Breast epithelium (tissue), 4 donors: ENCODE measurements around the gene PKD1. TPM values are rescaled to one million over a fixed set of nuclear protein-coding genes. Genes with fewer than 3 reads are reported as not detected.

Experiments
- DNase-seq, 2 donors: peaks; one replicate each; pipeline ENCODE4 v3.0.0-alpha.2; 2019; ENCODE audit warnings: low spot score in 2 of 2
- H3K27ac ChIP-seq, 2 donors: fragments of 200-600 bp; sonication (generic) in 1 of 2; one replicate each; pipeline ENCODE4 v1.5.1; 2016 to 2019; ENCODE audit warnings: mild to moderate bottlenecking in 1 of 2
- H3K27me3 ChIP-seq, 2 donors: fragments of 200-600 bp; sonication (generic) in 1 of 2; one replicate each; pipeline versions ENCODE4 v1.5.1 to v1.6.0; 2017 to 2019; ENCODE audit warnings: control low read depth in 1 of 2, mild to moderate bottlenecking in 1 of 2
- H3K36me3 ChIP-seq: fragments of 200-600 bp; one replicate; pipeline ENCODE4 v1.5.1; 2019
- H3K4me1 ChIP-seq, 2 donors: fragments of 200-600 bp; sonication (generic); one replicate each; pipeline ENCODE4 v1.5.1; 2016 to 2019; ENCODE audit warnings: control low read depth in 1 of 2
- H3K4me3 ChIP-seq, 3 donors: fragments of 200-600 bp; sonication (generic); 1 replicate in 2 of 3; 2 replicates in 1 of 3; pipeline ENCODE4 v1.5.1; 2016 to 2019; ENCODE audit warnings: mild to moderate bottlenecking in 3 of 3, moderate library complexity in 2 of 3
- H3K9me3 ChIP-seq, 2 donors: fragments of 200-600 bp; sonication (generic) in 1 of 2; one replicate each; pipeline ENCODE4 v1.5.1; 2016 to 2019; ENCODE audit warnings: control low read depth in 1 of 2
- POLR2A ChIP-seq: fragments of 450-650 bp; IDR thresholded peaks from one replicate; pipeline ENCODE4 v1.6.1; 2016; ENCODE audit warnings: antibody characterized with exemption, mild to moderate bottlenecking, moderate library complexity
- POLR2AphosphoS5 ChIP-seq, 3 donors: sonication (generic); formaldehyde crosslinking; IDR thresholded peaks; one replicate each; pipeline ENCODE4 v1.6.1; 2017; ENCODE audit warnings: antibody characterized with exemption in 3 of 3
- intact Hi-C: fragments of 100-400 bp; cut with DNase I; formaldehyde crosslinking; loops from one replicate; pipeline ENCODE4 v1.15.1; 2023; ENCODE audit warnings: low total_unique reads
- total RNA-seq, 3 donors: library from RNA; depleted of rRNA; stranded (reverse); fragments of >200 nt; gene quantifications; one replicate each; pipeline ENCODE4 v1.1.0, GENCODE V29; 2016
- TF ChIP-seq, protein P1 (sequence below), 3 donors: fragments of 450-650 bp; IDR thresholded peaks; one replicate each; pipeline ENCODE4 v1.5.1; 2016 to 2017; ENCODE audit warnings: antibody characterized with exemption in 3 of 3, mild to moderate bottlenecking in 3 of 3, moderate library complexity in 3 of 3

PKD1 gene
- total RNA-seq, 3 donors from 2014 or later = 74.2 to 110 (median 107) TPM

DNA sequence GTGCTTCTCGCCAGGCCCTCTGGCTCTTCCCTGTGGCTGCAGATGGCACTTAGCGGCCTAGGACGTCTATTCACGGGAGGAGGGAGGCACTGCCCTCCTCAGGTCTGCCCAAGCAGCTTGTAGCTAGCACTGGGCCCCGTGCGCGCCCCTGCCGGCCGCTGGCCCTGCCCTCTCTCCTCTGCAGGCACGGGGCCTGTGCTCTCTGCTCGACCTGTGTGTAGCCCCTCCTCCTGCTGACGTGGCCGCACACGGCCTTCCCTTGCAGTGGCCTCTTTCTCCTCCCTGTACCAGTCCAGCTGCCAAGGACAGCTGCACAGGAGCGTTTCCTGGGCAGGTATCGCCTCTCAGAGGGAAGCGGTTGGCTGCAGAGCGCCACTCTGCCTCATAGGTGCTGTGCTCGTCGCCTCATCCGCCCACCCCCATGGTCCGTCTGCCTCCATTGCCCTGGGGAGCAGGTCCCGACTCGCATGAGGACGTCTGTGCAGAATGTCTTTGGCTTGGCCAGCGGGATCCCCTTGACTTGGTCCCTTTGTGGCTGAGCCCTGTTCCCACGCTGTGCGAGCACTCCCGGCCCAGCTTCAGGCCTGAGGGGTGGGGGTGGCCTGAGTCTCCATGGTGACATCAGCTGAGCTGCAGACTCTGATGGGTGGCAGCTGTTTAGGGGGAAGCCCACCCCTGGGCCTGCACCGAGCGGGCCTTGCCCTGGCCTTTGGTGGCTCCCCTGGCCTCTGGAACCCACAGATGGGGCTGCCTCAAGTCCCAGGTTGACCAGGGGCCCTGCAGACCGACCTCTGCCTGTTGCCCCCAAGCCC is 53.3 kb downstream of the PKD1 start:
- H3K9me3 ChIP-seq = no peaks in the 10 kb centered on the region
- H3K27me3 ChIP-seq = no peaks in the 10 kb centered on the region
- H3K4me1 ChIP-seq = peaks cover 7 to 16% of the 10 kb centered on the region in 2 donors
- TF ChIP-seq POLR2A = no peak
- TF ChIP-seq POLR2AphosphoS5 (IDR thresholded peaks at IDR 0.05) = no peak
- TF ChIP-seq, protein P1, sequence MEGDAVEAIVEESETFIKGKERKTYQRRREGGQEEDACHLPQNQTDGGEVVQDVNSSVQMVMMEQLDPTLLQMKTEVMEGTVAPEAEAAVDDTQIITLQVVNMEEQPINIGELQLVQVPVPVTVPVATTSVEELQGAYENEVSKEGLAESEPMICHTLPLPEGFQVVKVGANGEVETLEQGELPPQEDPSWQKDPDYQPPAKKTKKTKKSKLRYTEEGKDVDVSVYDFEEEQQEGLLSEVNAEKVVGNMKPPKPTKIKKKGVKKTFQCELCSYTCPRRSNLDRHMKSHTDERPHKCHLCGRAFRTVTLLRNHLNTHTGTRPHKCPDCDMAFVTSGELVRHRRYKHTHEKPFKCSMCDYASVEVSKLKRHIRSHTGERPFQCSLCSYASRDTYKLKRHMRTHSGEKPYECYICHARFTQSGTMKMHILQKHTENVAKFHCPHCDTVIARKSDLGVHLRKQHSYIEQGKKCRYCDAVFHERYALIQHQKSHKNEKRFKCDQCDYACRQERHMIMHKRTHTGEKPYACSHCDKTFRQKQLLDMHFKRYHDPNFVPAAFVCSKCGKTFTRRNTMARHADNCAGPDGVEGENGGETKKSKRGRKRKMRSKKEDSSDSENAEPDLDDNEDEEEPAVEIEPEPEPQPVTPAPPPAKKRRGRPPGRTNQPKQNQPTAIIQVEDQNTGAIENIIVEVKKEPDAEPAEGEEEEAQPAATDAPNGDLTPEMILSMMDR (IDR thresholded peaks at IDR 0.05) = peak in 2 of 3 donors; percentile 12 to 24
- no peaks in the 10 kb centered on the region for H3K36me3 ChIP-seq
- no peak overlapping the region for H3K4me3 ChIP-seq
- peak overlapping the region; percentile 75 for H3K27ac ChIP-seq
- peak in 1 of 2 donors; percentile 88 for DNase-seq
- intact Hi-C loops = no loop called here

DNA sequence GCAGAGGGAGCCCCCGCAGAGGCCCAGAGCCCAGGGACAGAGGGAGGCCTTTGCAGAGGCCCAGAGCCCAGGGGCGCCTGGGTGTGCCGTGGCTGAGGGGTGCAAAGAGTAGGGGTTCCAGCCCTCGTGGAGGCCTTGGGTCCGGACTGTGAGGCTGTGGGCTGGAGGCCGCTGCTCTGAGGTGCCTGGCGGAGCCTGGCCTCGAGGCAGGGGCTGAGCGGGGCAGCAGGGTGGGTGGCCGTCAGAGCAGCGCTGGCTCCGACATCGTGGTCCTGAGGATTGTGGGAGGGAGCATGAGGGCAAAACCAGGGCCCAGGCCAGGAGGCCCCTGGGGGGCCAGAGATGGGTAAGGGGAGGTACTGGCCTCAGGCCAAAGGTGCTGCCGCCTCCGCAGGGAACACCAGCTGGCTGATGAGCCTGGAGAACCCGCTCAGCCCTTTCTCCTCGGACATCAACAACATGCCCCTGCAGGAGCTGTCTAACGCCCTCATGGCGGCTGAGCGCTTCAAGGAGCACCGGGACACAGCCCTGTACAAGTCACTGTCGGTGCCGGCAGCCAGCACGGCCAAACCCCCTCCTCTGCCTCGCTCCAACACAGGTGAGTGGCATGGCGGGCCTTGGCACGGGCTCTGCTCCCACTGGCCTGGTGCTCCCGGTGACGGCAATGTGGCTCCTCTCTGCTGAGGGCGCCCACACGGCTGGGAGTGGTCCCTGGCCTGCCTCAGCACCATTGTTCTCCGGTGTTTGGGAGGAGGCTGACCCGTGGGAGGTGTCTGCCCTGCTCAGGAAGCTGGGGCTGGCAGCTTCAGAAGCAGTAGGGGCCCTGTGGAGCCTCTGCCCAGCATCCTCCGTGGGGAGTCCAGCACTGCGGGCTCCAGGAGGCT is 54.3 kb downstream of the PKD1 start:
- no peaks in the 10 kb centered on the region for H3K9me3 ChIP-seq
- H3K27ac ChIP-seq = peak overlapping the region; percentile 75
- no peak overlapping the region for H3K4me3 ChIP-seq
- no peaks in the 10 kb centered on the region for H3K36me3 ChIP-seq
- no peak for DNase-seq
- no peaks in the 10 kb centered on the region for H3K27me3 ChIP-seq
- H3K4me1 ChIP-seq = peaks cover 7 to 16% of the 10 kb centered on the region in 2 donors
- intact Hi-C loops = no loop called here
- TF ChIP-seq POLR2AphosphoS5 (IDR thresholded peaks at IDR 0.05) (no peak), POLR2A (no peak)
- TF ChIP-seq, protein P1 (IDR thresholded peaks at IDR 0.05) = no peak

DNA sequence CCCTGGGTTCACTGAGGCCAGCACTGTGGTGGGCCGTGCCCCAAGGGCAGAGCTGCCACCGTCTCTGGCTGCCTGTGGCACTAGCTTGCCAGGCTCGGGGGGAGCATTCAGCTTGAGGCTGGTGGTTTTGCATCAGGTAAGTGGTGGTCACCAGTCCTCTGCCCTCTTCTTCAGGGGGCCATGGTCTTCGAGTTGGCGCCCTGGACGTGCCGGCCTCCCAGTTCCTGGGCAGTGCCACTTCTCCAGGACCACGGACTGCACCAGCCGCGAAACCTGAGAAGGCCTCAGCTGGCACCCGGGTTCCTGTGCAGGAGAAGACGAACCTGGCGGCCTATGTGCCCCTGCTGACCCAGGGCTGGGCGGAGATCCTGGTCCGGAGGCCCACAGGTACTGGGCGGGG is 55.7 kb downstream of the PKD1 start:
- TF ChIP-seq POLR2AphosphoS5 (IDR thresholded peaks at IDR 0.05) (no peak), POLR2A (no peak)
- TF ChIP-seq, protein P1 (IDR thresholded peaks at IDR 0.05) = no peak
- H3K27ac ChIP-seq = no peak overlapping the region
- H3K36me3 ChIP-seq = no peaks in the 10 kb centered on the region
- no peaks in the 10 kb centered on the region for H3K27me3 ChIP-seq
- H3K4me3 ChIP-seq = no peak overlapping the region
- no peaks in the 10 kb centered on the region for H3K9me3 ChIP-seq
- intact Hi-C loops = loop anchor here (5.0 kb wide), 1 partner anchor 372 kb away; no protein-coding TSS in a partner anchor
- DNase-seq = no peak
- H3K4me1 ChIP-seq = peaks cover 7 to 16% of the 10 kb centered on the region in 2 donors

DNA sequence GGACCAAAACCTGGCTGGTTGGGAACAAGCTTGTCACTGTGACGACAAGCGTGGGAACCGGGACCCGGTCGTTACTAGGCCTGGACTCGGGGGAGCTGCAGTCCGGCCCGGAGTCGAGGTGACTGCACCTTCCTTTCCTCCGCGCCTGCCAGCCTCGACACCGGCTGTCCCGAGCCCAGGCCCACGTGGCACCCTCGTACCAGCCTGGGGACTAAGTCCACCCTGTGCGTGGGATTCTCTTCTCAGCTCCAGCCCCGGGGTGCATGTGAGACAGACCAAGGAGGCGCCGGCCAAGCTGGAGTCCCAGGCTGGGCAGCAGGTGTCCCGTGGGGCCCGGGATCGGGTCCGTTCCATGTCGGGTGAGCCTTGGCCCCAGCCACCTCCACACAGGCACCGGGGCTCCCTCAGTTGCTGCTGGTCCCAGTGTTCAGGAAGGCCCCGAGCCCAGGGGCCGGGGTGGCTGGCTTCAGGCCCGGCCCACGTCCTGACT is 56.3 kb downstream of the PKD1 start:
- H3K4me1 ChIP-seq = peaks cover 7 to 16% of the 10 kb centered on the region in 2 donors
- intact Hi-C loops = loop anchor here (5.0 kb wide), 1 partner anchor 373 kb away; no protein-coding TSS in a partner anchor
- no peak overlapping the region for H3K27ac ChIP-seq
- DNase-seq = no peak
- no peaks in the 10 kb centered on the region for H3K9me3 ChIP-seq
- H3K36me3 ChIP-seq = no peaks in the 10 kb centered on the region
- H3K27me3 ChIP-seq = no peaks in the 10 kb centered on the region
- H3K4me3 ChIP-seq = no peak overlapping the region
- TF ChIP-seq, protein P1 (IDR thresholded peaks at IDR 0.05) = no peak
- TF ChIP-seq POLR2A (no peak), POLR2AphosphoS5 (IDR thresholded peaks at IDR 0.05) (no peak)
